H9 (cell line): Measurements from ENCODE around the gene LRRC45. TPM values are rescaled to one million over a fixed set of nuclear protein-coding genes. Genes with fewer than 3 reads are reported as not detected.

Source experiments
- DNase-seq: peaks from one replicate; pipeline ENCODE4 v3.0.0-alpha.2; 2017
- H2AFZ ChIP-seq: one replicate; pipeline ENCODE4 v1.6.1; 2013; ENCODE audit warnings: mild to moderate bottlenecking, low read length, control low read depth, moderate library complexity
- H2AK5ac ChIP-seq: 2 replicates; pipeline ENCODE4 v1.6.1; 2013; ENCODE audit warnings: low read length, control low read depth, mixed read lengths; ENCODE audit not compliant: insufficient read length
- H2BK120ac ChIP-seq: one replicate; pipeline ENCODE4 v1.6.1; 2013; ENCODE audit warnings: low read depth, mild to moderate bottlenecking, low read length, control low read depth, inconsistent platforms; ENCODE audit not compliant: poor library complexity, severe bottlenecking
- H2BK12ac ChIP-seq: 2 replicates; pipeline ENCODE4 v1.6.1; 2013; ENCODE audit warnings: low read length, control low read depth, mixed read lengths, low read depth; ENCODE audit not compliant: insufficient read length
- H2BK15ac ChIP-seq: 2 replicates; pipeline ENCODE4 v1.6.1; 2013; ENCODE audit warnings: low read depth, low read length, control low read depth
- H2BK20ac ChIP-seq: one replicate; pipeline ENCODE4 v1.6.1; 2013; ENCODE audit warnings: low read depth, mild to moderate bottlenecking, low read length, control low read depth, inconsistent platforms; ENCODE audit not compliant: poor library complexity, severe bottlenecking
- H2BK5ac ChIP-seq: 2 replicates; pipeline ENCODE4 v1.6.1; 2013; ENCODE audit warnings: low read length, control low read depth, mixed read lengths; ENCODE audit not compliant: insufficient read length
- H3K14ac ChIP-seq: 2 replicates; pipeline ENCODE4 v1.6.1; 2013; ENCODE audit warnings: low read length, control low read depth; ENCODE audit not compliant: insufficient read depth
- H3K18ac ChIP-seq: 2 replicates; pipeline ENCODE4 v1.6.1; 2013; ENCODE audit warnings: low read depth, mild to moderate bottlenecking, mixed read lengths, low read length, control low read depth; ENCODE audit not compliant: insufficient read length
- H3K23ac ChIP-seq: 2 replicates; pipeline ENCODE4 v1.6.1; 2013; ENCODE audit warnings: low read length, control low read depth, mixed read lengths, low read depth; ENCODE audit not compliant: insufficient read length
- H3K23me2 ChIP-seq: 2 replicates; pipeline ENCODE4 v1.6.1; 2013; ENCODE audit warnings: low read depth, mild to moderate bottlenecking, mixed read lengths, low read length, control low read depth; ENCODE audit not compliant: insufficient read length, poor library complexity, severe bottlenecking
- H3K27ac ChIP-seq: 2 replicates; pipeline ENCODE4 v1.5.1; 2013; ENCODE audit warnings: low read length, control low read depth, mixed read lengths, low read depth; ENCODE audit not compliant: insufficient read length
- H3K27me3 ChIP-seq: 2 replicates; pipeline ENCODE4 v1.6.1; 2013; ENCODE audit warnings: low read length, control low read depth, inconsistent platforms; ENCODE audit not compliant: insufficient read depth
- H3K4ac ChIP-seq: 2 replicates; pipeline ENCODE4 v1.6.1; 2013; ENCODE audit warnings: low read depth, mild to moderate bottlenecking, control low read depth, inconsistent platforms, low read length, moderate library complexity
- H3K4me1 ChIP-seq: 2 replicates; pipeline ENCODE4 v1.6.1; 2013; ENCODE audit warnings: low read length, control low read depth, inconsistent platforms; ENCODE audit not compliant: insufficient read depth
- H3K4me2 ChIP-seq: 2 replicates; pipeline ENCODE4 v1.6.1; 2013; ENCODE audit warnings: low read length, control low read depth, mixed read lengths; ENCODE audit not compliant: insufficient read length, insufficient read depth
- H3K56ac ChIP-seq: 2 replicates; pipeline ENCODE4 v1.6.1; 2013; ENCODE audit warnings: low read depth, mild to moderate bottlenecking, mixed read lengths, low read length, control low read depth; ENCODE audit not compliant: insufficient read length
- H3K79me1 ChIP-seq: 2 replicates; pipeline ENCODE4 v1.6.1; 2013; ENCODE audit warnings: low read depth, mild to moderate bottlenecking, moderate library complexity, low read length, control low read depth, inconsistent platforms; ENCODE audit not compliant: insufficient read depth, poor library complexity, severe bottlenecking
- H3K79me2 ChIP-seq: 2 replicates; pipeline ENCODE4 v1.6.1; 2013; ENCODE audit warnings: low read length, control low read depth, inconsistent platforms; ENCODE audit not compliant: insufficient read depth
- H3K9ac ChIP-seq: 2 replicates; pipeline ENCODE4 v1.6.1; 2013; ENCODE audit warnings: low read length, control low read depth, mixed read lengths; ENCODE audit not compliant: insufficient read length; ENCODE audit errors: extremely low read depth
- H3K9me3 ChIP-seq: one replicate; pipeline ENCODE4 v1.6.1; 2013; ENCODE audit warnings: low read depth, low read length, inconsistent platforms; ENCODE audit not compliant: control insufficient read depth
- H3T11ph ChIP-seq: one replicate; pipeline ENCODE4 v1.6.1; 2013; ENCODE audit warnings: mild to moderate bottlenecking, low read length, control low read depth, inconsistent platforms
- H4K20me1 ChIP-seq: one replicate; pipeline ENCODE4 v1.6.1; 2013; ENCODE audit not compliant: control insufficient read depth, insufficient read length, insufficient read depth
- H4K5ac ChIP-seq: 2 replicates; pipeline ENCODE4 v1.6.1; 2013; ENCODE audit warnings: low read depth, mild to moderate bottlenecking, mixed read lengths, low read length, control low read depth; ENCODE audit not compliant: insufficient read length
- H4K8ac ChIP-seq: replicated peaks from 2 replicates; pipeline ENCODE4 v1.6.1; 2013; ENCODE audit warnings: low read length, control low read depth, mixed read lengths, low read depth; ENCODE audit not compliant: insufficient read length
- H4K91ac ChIP-seq: 2 replicates; pipeline ENCODE4 v1.6.1; 2013; ENCODE audit warnings: low read depth, mild to moderate bottlenecking, moderate library complexity, mixed read lengths, low read length, control low read depth; ENCODE audit not compliant: insufficient read length
- H3K27ac Mint-ChIP-seq, 3 experiments: 2 replicates in 2 of 3; 3 replicates in 1 of 3; pipeline ENCODE4 v1.8.0; 2020 to 2021; ENCODE audit warnings: mixed read lengths in 3 of 3, mild to moderate bottlenecking in 1 of 3, moderate library complexity in 1 of 3
- H3K27me3 Mint-ChIP-seq: 2 replicates; pipeline ENCODE4 v1.8.0; 2021; ENCODE audit warnings: low read depth, mild to moderate bottlenecking, moderate library complexity, mixed read lengths
- H3K36me3 Mint-ChIP-seq, 3 experiments: 2 replicates in 2 of 3; 3 replicates in 1 of 3; pipeline ENCODE4 v1.8.0; 2020 to 2021; ENCODE audit warnings: low read depth in 3 of 3, mixed read lengths in 3 of 3; ENCODE audit not compliant: insufficient read depth in 1 of 3
- H3K4me1 Mint-ChIP-seq, 2 experiments: 2 replicates each; pipeline ENCODE4 v1.8.0; 2020; ENCODE audit warnings: mixed read lengths in 2 of 2
- H3K4me3 Mint-ChIP-seq, 2 experiments: 2 replicates in 1 of 2; 3 replicates in 1 of 2; pipeline ENCODE4 v1.8.0; 2020 to 2021; ENCODE audit warnings: mild to moderate bottlenecking in 2 of 2, mixed read lengths in 2 of 2, moderate library complexity in 1 of 2
- H3K9me3 Mint-ChIP-seq, 2 experiments: 2 replicates in 1 of 2; 3 replicates in 1 of 2; pipeline ENCODE4 v1.8.0; 2020; ENCODE audit warnings: mild to moderate bottlenecking in 2 of 2, mixed read lengths in 2 of 2, moderate library complexity in 1 of 2
- CTCF ChIP-seq: fragments of 200-600 bp; sonication (generic); conservative IDR thresholded peaks from 3 replicates; pipeline ENCODE4 v1.8.0; 2021; ENCODE audit warnings: antibody characterized with exemption, mild to moderate bottlenecking
- WGBS: extraction: QIAGEN DNeasy Blood & Tissue Kit; methylation state at CpG from one replicate; pipeline ENCODE4 v1.1.7; 2013; ENCODE audit warnings: missing lambda C conversion rate, low lambda C conversion rate, mixed read lengths; ENCODE audit not compliant: insufficient read length; ENCODE audit errors: extremely low coverage; 5-methylcytosine and 5-hydroxymethylcytosine counted together
- total RNA-seq: library from RNA; stranded (reverse); gene quantifications from 2 replicates; pipeline ENCODE4 v1.2.1, GENCODE V29; 2021

The LRRC45 gene
- total RNA-seq, 1 experiment from 2014 or later, result 28.7 TPM

- Histone ChIP-seq H3K14ac (no peak overlapping the region), H4K91ac (no peak overlapping the region), H2BK20ac (no peak overlapping the region), H2AFZ (no peak overlapping the region), H4K20me1 (no peaks in the 10 kb centered on the region), H3K4me2 (no peak overlapping the region), H3K23ac (no peak overlapping the region), H3K27ac (no peak overlapping the region), H2BK12ac (no peak overlapping the region), H3K23me2 (no peaks in the 10 kb centered on the region), H3K4me1 (no peaks in the 10 kb centered on the region), H3K9ac (no peak overlapping the region), H3K9me3 (no peaks in the 10 kb centered on the region), H2BK5ac (no peak overlapping the region), H2AK5ac (no peak overlapping the region), H3K27me3 (no peaks in the 10 kb centered on the region), H2BK120ac (no peak overlapping the region), H4K8ac (no peak overlapping the region), H3K79me1 (no peaks in the 10 kb centered on the region), H4K5ac (no peak overlapping the region), H3T11ph (no peak overlapping the region), H3K4ac (no peak overlapping the region), H3K79me2 (no peaks in the 10 kb centered on the region), H3K18ac (no peak overlapping the region), H2BK15ac (no peak overlapping the region), H3K56ac (no peak overlapping the region)
- H3K9me3 Mint-ChIP-seq, result no peaks in the 10 kb centered on the region
- H3K36me3 Mint-ChIP-seq, result peaks cover 18 to 42% (median 40%) of the 10 kb centered on the region in 3 experiments; a peak in 6 of 7 replicates
- DNase-seq, result no peak
- TF ChIP-seq CTCF, result no peak
- peaks cover 19% of the 10 kb centered on the region for H3K27me3 Mint-ChIP-seq
- H3K27ac Mint-ChIP-seq, result peak overlapping the region in 2 of 3 experiments; percentile 44 to 83; a peak in 2 of 7 replicates
- no peak overlapping the region for H3K4me3 Mint-ChIP-seq
- no peaks in the 10 kb centered on the region; a peak in 2 of 4 replicates for H3K4me1 Mint-ChIP-seq
- WGBS, result no CpG with 5 or more reads among the region's 18 CpGs
Measured at GRCh38 chr17:82078433-82078832, 55.3 kb downstream of the LRRC45 start.
